Measurements from ENCODE around the gene ZBTB20.

Gene ZBTB20

GRCh38 chr3:114408736-114409670 is 738.1 kb downstream of the ZBTB20 start:
- Histone ChIP-seq H4K20me1 (ENCODE audit: control insufficient read depth, insufficient read depth, low read depth, low read length) (no peaks in the 10 kb centered on the region), H3K4me3 (ENCODE audit: low read length) (no peak overlapping the region), H3K4me2 (ENCODE audit: low read length) (no peak overlapping the region), H3K36me3 (ENCODE audit: control insufficient read depth, low read length) (no peaks in the 10 kb centered on the region), H3K27me3 (ENCODE audit: control insufficient read depth, low read length) (no peaks in the 10 kb centered on the region), H3K9me2 (replicated peaks; ENCODE audit: control insufficient read depth, low read length) (no peaks in the 10 kb centered on the region), H3K79me2 (ENCODE audit: control insufficient read depth, low read length) (peaks cover 2% of the 10 kb centered on the region; the same call in 1 of the 2 replicates), H3K9me3 (ENCODE audit: control insufficient read depth, insufficient read depth, low read length) (no peaks in the 10 kb centered on the region), H3F3A (ENCODE audit: control insufficient read depth, insufficient read depth) (no peaks in the 10 kb centered on the region), H3K27ac (ENCODE audit: low read depth, low read length) (no peak overlapping the region), H3K4me1 (ENCODE audit: control insufficient read depth, low read length) (peaks cover 36% of the 10 kb centered on the region)
- TF ChIP-seq CTCF (IDR thresholded peaks at IDR 0.05; ENCODE audit: low read depth, low read length, poor library complexity, severe bottlenecking) (no peak), EZH2phosphoT487 (IDR thresholded peaks at IDR 0.05; ENCODE audit: borderline replicate concordance, low read length) (no peak)

GRCh38 chr3:114406922-114407321 is 740.2 kb downstream of the ZBTB20 start:
- Histone ChIP-seq H3K4me3 (ENCODE audit: low read length) (no peak overlapping the region), H3K27me3 (ENCODE audit: control insufficient read depth, low read length) (no peaks in the 10 kb centered on the region), H3K9me3 (ENCODE audit: control insufficient read depth, insufficient read depth, low read length) (no peaks in the 10 kb centered on the region), H3K36me3 (ENCODE audit: control insufficient read depth, low read length) (no peaks in the 10 kb centered on the region), H3F3A (ENCODE audit: control insufficient read depth, insufficient read depth) (no peaks in the 10 kb centered on the region), H3K4me1 (ENCODE audit: control insufficient read depth, low read length) (peaks cover 36% of the 10 kb centered on the region), H3K27ac (ENCODE audit: low read depth, low read length) (no peak overlapping the region), H4K20me1 (ENCODE audit: control insufficient read depth, insufficient read depth, low read depth, low read length) (no peaks in the 10 kb centered on the region), H3K4me2 (ENCODE audit: low read length) (no peak overlapping the region), H3K79me2 (ENCODE audit: control insufficient read depth, low read length) (peaks cover 2% of the 10 kb centered on the region; the same call in 1 of the 2 replicates), H3K9me2 (replicated peaks; ENCODE audit: control insufficient read depth, low read length) (no peaks in the 10 kb centered on the region)
- no peak for TF ChIP-seq EZH2phosphoT487 (IDR thresholded peaks at IDR 0.05; ENCODE audit: borderline replicate concordance, low read length)
- TF ChIP-seq CTCF (IDR thresholded peaks at IDR 0.05; ENCODE audit: low read depth, low read length, poor library complexity, severe bottlenecking) = no peak

DNA sequence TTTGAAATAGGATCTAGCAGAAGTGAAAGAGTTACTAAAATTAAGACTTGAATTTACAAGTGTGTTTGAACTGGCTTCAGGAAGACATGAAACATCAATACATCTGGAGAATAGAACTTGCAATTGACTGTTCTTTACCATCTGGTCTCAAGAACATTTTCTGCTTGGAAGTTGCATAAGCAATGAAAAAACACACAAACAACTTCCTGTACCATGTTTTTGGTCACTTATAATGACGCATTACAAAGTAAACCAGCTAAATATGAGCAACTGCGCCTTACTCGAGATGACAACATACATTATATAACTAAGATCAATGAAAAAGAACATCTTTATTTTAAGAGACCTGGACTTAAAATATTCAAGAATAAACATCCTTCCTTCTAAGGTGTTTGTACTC is 740.8 kb downstream of the ZBTB20 start:
- Histone ChIP-seq H3F3A (ENCODE audit: control insufficient read depth, insufficient read depth) (no peaks in the 10 kb centered on the region), H3K9me2 (replicated peaks; ENCODE audit: control insufficient read depth, low read length) (no peaks in the 10 kb centered on the region), H3K27me3 (ENCODE audit: control insufficient read depth, low read length) (no peaks in the 10 kb centered on the region), H3K27ac (ENCODE audit: low read depth, low read length) (no peak overlapping the region), H3K4me3 (ENCODE audit: low read length) (no peak overlapping the region), H4K20me1 (ENCODE audit: control insufficient read depth, insufficient read depth, low read depth, low read length) (no peaks in the 10 kb centered on the region), H3K4me2 (ENCODE audit: low read length) (no peak overlapping the region), H3K79me2 (ENCODE audit: control insufficient read depth, low read length) (peaks cover 2% of the 10 kb centered on the region; the same call in 1 of the 2 replicates), H3K4me1 (ENCODE audit: control insufficient read depth, low read length) (peaks cover 36% of the 10 kb centered on the region), H3K9me3 (ENCODE audit: control insufficient read depth, insufficient read depth, low read length) (no peaks in the 10 kb centered on the region), H3K36me3 (ENCODE audit: control insufficient read depth, low read length) (no peaks in the 10 kb centered on the region)
- TF ChIP-seq EZH2phosphoT487 (IDR thresholded peaks at IDR 0.05; ENCODE audit: borderline replicate concordance, low read length) (no peak), CTCF (IDR thresholded peaks at IDR 0.05; ENCODE audit: low read depth, low read length, poor library complexity, severe bottlenecking) (no peak)
